Measurements from ENCODE around the gene SKI. TPM values are rescaled to one million over a fixed set of nuclear protein-coding genes. Genes with fewer than 3 reads are reported as not detected.
A peak's percentile ranks its signal among the peaks of the same experiment; 100 is the strongest.

Gene SKI
- total and polyA plus RNA-seq, 9 of the 15 experiments (the other 6 are each of a cell fraction or from before 2014, with no cell fraction given), result 0.10 to 60.5 (median 4.6) TPM

DNA sequence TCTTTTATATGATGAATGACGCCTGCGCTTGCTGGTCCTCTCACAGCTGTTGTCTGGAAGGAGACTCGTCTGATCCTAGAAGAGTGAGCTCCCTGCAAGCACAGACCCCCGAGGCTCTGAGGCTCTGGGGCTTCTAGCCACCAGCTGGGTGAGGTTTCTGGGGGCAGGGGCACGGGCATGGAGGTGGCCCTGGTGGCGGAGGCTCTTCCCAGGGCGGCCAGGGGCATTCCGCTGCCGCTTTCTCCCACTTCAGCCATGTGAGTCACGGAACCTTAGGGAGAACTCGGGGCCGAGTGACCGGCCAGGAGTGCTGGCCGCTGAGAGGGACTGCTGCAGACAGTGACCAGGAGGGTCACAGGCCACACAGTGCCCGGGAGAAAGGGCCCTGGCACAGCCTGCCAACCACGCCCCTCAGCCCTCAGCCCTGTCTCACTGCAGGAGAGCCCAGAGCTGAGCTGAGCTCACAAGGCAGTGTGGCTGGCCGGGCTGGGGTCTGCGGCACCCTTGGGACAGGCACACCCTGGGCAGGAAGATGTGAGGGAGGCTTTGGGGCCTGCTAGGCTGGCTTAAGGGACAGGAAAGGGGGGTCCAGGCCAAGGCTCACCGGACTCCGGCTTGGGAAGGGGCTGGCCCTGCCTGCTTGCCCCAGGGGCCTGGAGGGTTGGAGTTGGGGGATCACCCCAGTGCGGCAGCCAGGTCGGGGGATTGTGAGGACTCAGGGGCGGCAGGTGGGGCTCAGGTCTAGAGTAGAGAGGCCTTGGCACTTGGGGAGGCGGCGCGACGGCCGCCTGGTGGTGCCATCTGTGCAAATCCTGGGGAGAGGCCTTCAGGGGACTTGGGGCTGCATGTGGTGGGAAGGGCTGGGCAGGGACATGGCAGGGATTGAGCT is 127.5 kb downstream of the SKI start:
- CTCF ChIA-PET (ENCODE audit: low intra/inter-chr PET ratio), result no interaction called here
- intact Hi-C loops (cut with micrococcal nuclease) (no loop called here), in situ Hi-C loops (cut with MboI) (no loop called here)
- DNase-seq (ENCODE audit: extremely low read depth in 1 of 4, low spot score in 3 of 4) (no peak), FAIRE-seq (no peak), ATAC-seq (no peak)
- WGBS (ENCODE audit: insufficient coverage, low coverage, missing lambda C conversion rate), result 7% methylated on average over 27 of the region's 28 CpGs
- no peak overlapping the region; a peak in 1 of 4 replicates for H3K9ac ChIP-seq (ENCODE audit: insufficient read depth in 1 of 2, low read depth in 2 of 2, low read length in 2 of 2)
- H3K9me3 ChIP-seq (replicated peaks; ENCODE audit: control insufficient read depth, insufficient read depth, low read depth, low read length), result no peaks in the 10 kb centered on the region
- no peak for TF ChIP-seq KHSRP (IDR thresholded peaks at IDR 0.05)
- POLR2A ChIA-PET, result interaction anchor here (0.6 kb wide), 2 partner anchors 11 to 1486 kb away, joined by 3 to 4 read pairs; no protein-coding TSS in a partner anchor
- H4K20me1 ChIP-seq (replicated peaks; ENCODE audit: control insufficient read depth, insufficient read depth, low read length), result peaks cover 5% of the 10 kb centered on the region
- no peaks in the 10 kb centered on the region for H3K36me3 ChIP-seq (ENCODE audit: control insufficient read depth, insufficient read depth, low read length)
- peaks cover 0 to 36% of the 10 kb centered on the region in 2 experiments; a peak in 1 of 5 replicates for H3K4me1 ChIP-seq (replicated peaks in 1 of 2; ENCODE audit: control insufficient read depth in 2 of 2, insufficient read depth in 2 of 2, low read length in 2 of 2)
- H3K79me2 ChIP-seq (ENCODE audit: control insufficient read depth, insufficient read depth, low read length), result no peaks in the 10 kb centered on the region
- H3K4me3 ChIP-seq, result no peak overlapping the region
- no peak overlapping the region for H3K27ac ChIP-seq (ENCODE audit: extremely low read depth, low read depth, low read length)
- peaks cover 94 to 100% of the 10 kb centered on the region in 2 experiments for H3K27me3 ChIP-seq (ENCODE audit: control insufficient read depth in 2 of 2, insufficient read depth in 2 of 2, low read length in 2 of 2)
- H2AFZ ChIP-seq (ENCODE audit: low read depth, low read length), result no peak overlapping the region
- BruUV-seq (replicated peaks), result no TSS peak
- H3K9me1 ChIP-seq (ENCODE audit: control insufficient read depth, insufficient read depth, low read length), result no peaks in the 10 kb centered on the region
- no peak overlapping the region for H3K4me2 ChIP-seq (ENCODE audit: insufficient read depth, low read length)

DNA sequence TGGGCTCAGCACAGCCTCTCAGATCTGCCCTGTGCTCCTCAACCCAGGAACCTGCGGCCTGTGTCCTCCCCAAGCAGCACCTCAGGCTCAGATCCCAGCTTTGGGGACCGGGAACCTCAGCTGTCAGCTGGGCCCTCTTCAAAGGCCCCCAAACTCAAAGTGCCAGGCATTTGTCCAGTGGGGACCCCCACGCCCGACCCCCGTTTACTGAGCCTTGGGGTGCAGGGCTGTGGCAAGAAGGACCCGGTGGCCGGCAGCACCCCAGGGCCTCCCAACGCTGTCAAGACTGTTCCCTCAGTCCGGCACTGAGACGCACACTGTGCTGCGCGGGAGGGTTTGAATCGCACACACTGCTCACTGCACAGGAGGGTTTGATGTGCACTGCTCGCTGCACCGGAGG is 128.3 kb downstream of the SKI start:
- H3K27ac ChIP-seq (ENCODE audit: extremely low read depth, low read depth, low read length), result no peak overlapping the region
- CTCF ChIA-PET (ENCODE audit: low intra/inter-chr PET ratio), result no interaction called here
- no peak overlapping the region for H3K4me2 ChIP-seq (ENCODE audit: insufficient read depth, low read length)
- H3K4me3 ChIP-seq, result no peak overlapping the region
- 5% methylated on average over 15 of the region's 15 CpGs for WGBS (ENCODE audit: insufficient coverage, low coverage, missing lambda C conversion rate)
- in situ Hi-C loops (cut with MboI), result no loop called here
- H4K20me1 ChIP-seq (replicated peaks; ENCODE audit: control insufficient read depth, insufficient read depth, low read length), result peaks cover 5% of the 10 kb centered on the region
- no TSS peak for BruUV-seq (replicated peaks)
- POLR2A ChIA-PET, result no interaction called here
- peak in 1 of 2 experiments; percentile 47; a peak in 2 of 4 replicates for TF ChIP-seq NRF1 (conservative IDR thresholded peaks at IDR 0.05 in 1 of 2, IDR thresholded peaks at IDR 0.05 in 1 of 2)
- TF ChIP-seq, protein P1, sequence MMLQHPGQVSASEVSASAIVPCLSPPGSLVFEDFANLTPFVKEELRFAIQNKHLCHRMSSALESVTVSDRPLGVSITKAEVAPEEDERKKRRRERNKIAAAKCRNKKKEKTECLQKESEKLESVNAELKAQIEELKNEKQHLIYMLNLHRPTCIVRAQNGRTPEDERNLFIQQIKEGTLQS (IDR thresholded peaks at IDR 0.05), result no peak
- TF ChIP-seq, protein P1 (CRISPR knock-in tag; conservative IDR thresholded peaks at IDR 0.05), result no peak
- FAIRE-seq (no peak), DNase-seq (ENCODE audit: extremely low read depth in 1 of 4, low spot score in 3 of 4) (no peak), ATAC-seq (peak; percentile 20; the same call in 1 of the 3 replicates)
- H3K79me2 ChIP-seq (ENCODE audit: control insufficient read depth, insufficient read depth, low read length), result no peaks in the 10 kb centered on the region
- peaks cover 0 to 32% of the 10 kb centered on the region in 2 experiments; a peak in 1 of 5 replicates for H3K4me1 ChIP-seq (replicated peaks in 1 of 2; ENCODE audit: control insufficient read depth in 2 of 2, insufficient read depth in 2 of 2, low read length in 2 of 2)
- H3K9me3 ChIP-seq (replicated peaks; ENCODE audit: control insufficient read depth, insufficient read depth, low read depth, low read length), result no peaks in the 10 kb centered on the region
- H3K9me1 ChIP-seq (ENCODE audit: control insufficient read depth, insufficient read depth, low read length), result no peaks in the 10 kb centered on the region
- no peak overlapping the region for H3K9ac ChIP-seq (ENCODE audit: insufficient read depth in 1 of 2, low read depth in 2 of 2, low read length in 2 of 2)
- no peaks in the 10 kb centered on the region for H3K36me3 ChIP-seq (ENCODE audit: control insufficient read depth, insufficient read depth, low read length)
- H3K27me3 ChIP-seq (ENCODE audit: control insufficient read depth in 2 of 2, insufficient read depth in 2 of 2, low read length in 2 of 2), result peaks cover 90 to 99% of the 10 kb centered on the region in 2 experiments
- intact Hi-C loops (cut with micrococcal nuclease), result no loop called here
- H2AFZ ChIP-seq (ENCODE audit: low read depth, low read length), result no peak overlapping the region

All from K562 (cell line).